ENCODE measurements around the gene C20orf144. TPM values are rescaled to one million over a fixed set of nuclear protein-coding genes. Genes with fewer than 3 reads are reported as not detected.
"Not testable (repeated sequence)": the region's sequence is repeated elsewhere in the genome, so short reads cannot be mapped to it uniquely, and the experiment has no call there.

Gene C20orf144
- total RNA-seq, 2 donors from 2014 or later, result 0.66 TPM; not detected in 1

DNA sequence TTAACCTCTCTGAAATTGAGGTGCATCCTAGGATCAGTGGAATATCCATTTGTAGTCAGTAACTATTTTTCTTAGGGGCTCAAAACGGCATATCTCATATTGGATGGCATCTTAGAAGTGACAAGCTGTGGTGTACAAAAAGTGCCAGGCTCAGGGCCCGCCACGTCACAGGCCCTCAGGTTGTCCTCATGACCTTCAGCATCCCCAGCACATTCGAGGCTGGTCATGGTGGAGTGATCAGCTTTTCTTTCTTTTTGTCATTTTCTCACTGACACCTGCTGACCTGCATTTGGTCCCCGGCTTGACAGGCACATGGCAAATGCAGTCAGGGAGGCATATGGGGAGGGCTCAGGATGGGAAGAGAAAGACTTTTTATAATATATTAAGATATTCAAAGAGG, 31.2 kb downstream of the C20orf144 start:
- intact Hi-C loops (cut with DNase I), result no loop called here
- no peak for TF ChIP-seq POLR2A (IDR thresholded peaks at IDR 0.05)
- no peak for TF ChIP-seq CTCF (IDR thresholded peaks at IDR 0.05)
- H3K36me3 ChIP-seq (replicated peaks in 1 of 2; ENCODE audit: insufficient read depth in 1 of 2, low read depth in 2 of 2), result no peaks in the 10 kb centered on the region
- WGBS, 2 donors, result 73 to 76% methylated on average over 5 of the region's 5 CpGs
- DNase-seq, result no peak
- H3K27ac ChIP-seq, result no peak overlapping the region
- no peak for ATAC-seq
- no peaks in the 10 kb centered on the region for H3K9me3 ChIP-seq
- no peak overlapping the region for H3K4me3 ChIP-seq
- H3K27me3 ChIP-seq, result no peaks in the 10 kb centered on the region
- H3K4me1 ChIP-seq, result peaks cover 10% of the 10 kb centered on the region

- H3K4me3 ChIP-seq, result no peak overlapping the region
Measured at GRCh38 chr20:33693741-33694638, 31.9 kb downstream of the C20orf144 start.

GRCh38 chr20:33694639-33695012, 32.5 kb downstream of the C20orf144 start:
- DNase-seq (no peak), ATAC-seq (no peak)
- no peak overlapping the region for H3K27ac ChIP-seq
- WGBS, 2 donors, result 75 to 81% methylated on average over 6 of the region's 6 CpGs
- H3K9me3 ChIP-seq, result no peaks in the 10 kb centered on the region
- H3K36me3 ChIP-seq (replicated peaks in 1 of 2; ENCODE audit: insufficient read depth in 1 of 2, low read depth in 2 of 2), result no peaks in the 10 kb centered on the region
- H3K27me3 ChIP-seq, result no peaks in the 10 kb centered on the region
- TF ChIP-seq CTCF (IDR thresholded peaks at IDR 0.05), result no peak
- TF ChIP-seq POLR2A (IDR thresholded peaks at IDR 0.05), result no peak
- no peak overlapping the region for H3K4me3 ChIP-seq
- H3K4me1 ChIP-seq, result no peaks in the 10 kb centered on the region
- intact Hi-C loops (cut with DNase I), result no loop called here

More at GRCh38 chr20:33693741-33694638, 31.9 kb downstream of the C20orf144 start:
- Histone ChIP-seq H3K36me3 (replicated peaks in 1 of 2; ENCODE audit: insufficient read depth in 1 of 2, low read depth in 2 of 2) (no peaks in the 10 kb centered on the region), H3K27ac (no peak overlapping the region), H3K9me3 (no peaks in the 10 kb centered on the region), H3K27me3 (no peaks in the 10 kb centered on the region), H3K4me1 (peaks cover 3% of the 10 kb centered on the region)
- no peak for ATAC-seq
- no peak for DNase-seq
- intact Hi-C loops (cut with DNase I), result no loop called here
- TF ChIP-seq POLR2A (IDR thresholded peaks at IDR 0.05) (no peak), CTCF (IDR thresholded peaks at IDR 0.05) (no peak)
- 77 to 79% methylated on average over 17 of the region's 17 CpGs for WGBS, 2 donors

DNA sequence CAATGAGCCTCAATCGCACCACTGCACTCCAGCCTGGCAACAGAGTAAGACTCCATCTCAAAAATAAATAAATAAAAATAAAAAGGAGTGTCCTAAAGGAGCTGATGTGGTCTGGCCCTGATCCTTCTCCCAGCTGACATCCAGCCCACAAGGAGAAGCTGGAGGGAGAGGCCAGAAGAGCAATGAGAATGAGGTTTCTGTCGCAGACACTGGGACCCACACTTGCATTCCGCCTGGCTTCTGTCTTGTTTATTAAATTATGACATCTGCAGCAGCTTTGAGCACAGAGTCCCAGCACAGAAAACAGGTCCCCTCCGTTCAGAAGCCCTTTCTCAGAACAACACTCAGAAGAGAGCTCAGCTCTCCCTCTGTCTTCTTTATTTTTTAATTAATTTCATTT, 34.3 kb downstream of the C20orf144 start:
- no peaks in the 10 kb centered on the region for H3K9me3 ChIP-seq
- H3K4me1 ChIP-seq, result no peaks in the 10 kb centered on the region
- intact Hi-C loops (cut with DNase I), result no loop called here
- DNase-seq (no peak), ATAC-seq (no peak)
- no peaks in the 10 kb centered on the region for H3K36me3 ChIP-seq (replicated peaks in 1 of 2; ENCODE audit: insufficient read depth in 1 of 2, low read depth in 2 of 2)
- no peak overlapping the region for H3K27ac ChIP-seq
- WGBS, 2 donors, result 76 to 85% methylated on average over 4 of the region's 4 CpGs
- H3K27me3 ChIP-seq, result no peaks in the 10 kb centered on the region
- TF ChIP-seq POLR2A (IDR thresholded peaks at IDR 0.05) (no peak), CTCF (IDR thresholded peaks at IDR 0.05) (no peak)
- H3K4me3 ChIP-seq, result no peak overlapping the region

DNA sequence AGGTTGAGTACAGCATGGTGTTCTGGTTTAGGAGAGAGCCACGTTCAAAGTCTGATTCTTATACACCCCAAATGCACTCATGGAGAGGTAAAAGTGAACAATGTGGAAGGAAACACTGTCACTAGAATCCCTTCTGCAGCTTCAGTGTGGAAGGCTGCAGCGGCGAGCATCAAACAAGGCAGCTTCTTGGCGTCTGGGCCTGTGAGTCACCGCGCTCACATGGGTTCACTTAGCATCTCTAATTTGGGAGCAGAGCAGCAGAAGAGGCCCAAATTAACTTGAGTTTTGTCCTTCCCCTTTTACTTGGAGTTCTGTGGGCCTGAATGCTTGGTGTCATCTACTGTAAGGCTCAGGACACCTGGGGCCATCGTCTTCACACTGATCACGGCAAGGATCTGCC, 35.0 kb downstream of the C20orf144 start:
- no peak overlapping the region for H3K27ac ChIP-seq

GRCh38 chr20:33698966-33699365, 36.8 kb downstream of the C20orf144 start:
- ATAC-seq; DNase-seq; intact Hi-C loops (cut with DNase I); H3K4me1 ChIP-seq; H3K4me3 ChIP-seq; H3K27ac ChIP-seq; H3K9me3 ChIP-seq; H3K27me3 ChIP-seq; H3K36me3 ChIP-seq (replicated peaks in 1 of 2; ENCODE audit: insufficient read depth in 1 of 2, low read depth in 2 of 2): not testable (repeated sequence)
- WGBS, 2 donors, result 94 to 100% methylated on average over 9 to 12 of the region's 27 CpGs

More for the DNA sequence above, 35.0 kb downstream of the C20orf144 start:
- Histone ChIP-seq H3K27me3 (no peaks in the 10 kb centered on the region), H3K9me3 (no peaks in the 10 kb centered on the region), H3K4me1 (no peaks in the 10 kb centered on the region), H3K4me3 (no peak overlapping the region), H3K36me3 (replicated peaks in 1 of 2; ENCODE audit: insufficient read depth in 1 of 2, low read depth in 2 of 2) (no peaks in the 10 kb centered on the region)
- DNase-seq, result peak in 1 of 4 donors; percentile 27
- intact Hi-C loops (cut with DNase I), result no loop called here
- peak; percentile 27 for ATAC-seq
- TF ChIP-seq CTCF (IDR thresholded peaks at IDR 0.05) (no peak), POLR2A (IDR thresholded peaks at IDR 0.05) (no peak)
- whole genome bisulfite sequencing, 2 donors, result 66 to 84% methylated on average over 8 of the region's 8 CpGs

All from body of pancreas (tissue), 4 donors.